ENCODE measurements around the gene LIAS.
"Not testable (repeated sequence)": the region's sequence is repeated elsewhere in the genome, so short reads cannot be mapped to it uniquely, and the experiment has no call there.

Gene LIAS

DNA sequence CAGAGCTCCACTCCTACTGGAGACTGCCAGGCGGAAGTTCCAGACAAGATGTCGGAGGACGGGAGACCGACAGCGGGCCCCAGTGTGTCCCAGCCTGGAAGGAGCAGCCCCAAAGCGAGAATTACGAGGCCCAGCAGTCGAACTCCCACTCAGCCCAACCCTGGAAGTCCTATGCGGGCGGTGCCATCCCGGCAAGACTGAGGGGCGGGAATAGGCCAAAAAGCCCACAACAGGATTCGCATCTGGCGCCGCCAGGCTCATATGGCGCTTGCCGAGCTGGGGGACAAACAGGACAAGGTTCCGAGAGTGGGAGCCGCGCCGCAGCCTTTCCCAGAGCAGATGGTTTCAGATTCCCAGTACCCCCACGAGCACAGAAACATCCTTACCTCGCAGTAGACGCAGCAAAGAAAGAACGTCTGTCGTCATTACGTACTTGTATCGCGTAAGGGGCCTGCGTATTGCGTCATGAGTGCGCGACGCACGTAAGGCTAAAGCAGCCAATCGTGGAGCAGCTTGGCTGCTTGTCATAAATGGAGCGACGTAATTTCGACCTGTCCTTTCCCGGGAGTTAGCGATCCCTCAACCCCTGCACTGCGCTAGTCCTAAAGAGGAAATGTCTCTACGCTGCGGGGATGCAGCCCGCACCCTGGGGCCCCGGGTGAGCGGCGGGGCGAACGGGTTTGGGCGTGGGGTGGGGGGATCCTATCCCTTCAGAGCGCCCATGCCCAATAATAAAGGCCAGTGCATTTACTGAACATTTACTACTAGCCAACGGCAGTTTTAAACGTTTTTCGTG is at the start of gene LIAS, which contains the start of gene RPL9:
LIAS (plus strand) TSS at position 552 of the 796 bp plus-strand sequence; CDS start at position 614, 62 bp downstream.
RPL9 (minus strand) TSS at position 418 of the 796 bp plus-strand sequence. CDS start 483 bp downstream, outside the sequence.
- DNase-seq, result peak; percentile 97

DNA sequence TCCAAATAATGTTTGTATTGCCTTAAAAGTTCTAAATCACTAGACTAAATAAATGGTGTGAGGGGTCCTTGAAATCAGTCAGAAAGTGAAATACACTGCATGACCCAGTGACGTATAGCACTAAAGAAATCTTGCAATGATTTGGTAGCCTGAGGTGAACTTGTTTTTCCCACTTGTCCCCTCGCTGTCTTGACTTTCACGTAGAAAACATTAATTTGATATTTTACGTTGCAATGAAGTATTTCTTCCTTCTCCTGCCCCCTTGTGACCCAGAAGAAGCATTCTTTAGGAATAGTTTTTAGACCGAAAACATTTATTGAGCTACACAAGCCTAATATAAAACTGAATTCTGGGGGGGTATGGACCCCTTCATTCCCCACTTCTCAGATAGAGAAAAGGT is 48.4 kb upstream of the LIAS start:
- DNase-seq, result no peak

DNA sequence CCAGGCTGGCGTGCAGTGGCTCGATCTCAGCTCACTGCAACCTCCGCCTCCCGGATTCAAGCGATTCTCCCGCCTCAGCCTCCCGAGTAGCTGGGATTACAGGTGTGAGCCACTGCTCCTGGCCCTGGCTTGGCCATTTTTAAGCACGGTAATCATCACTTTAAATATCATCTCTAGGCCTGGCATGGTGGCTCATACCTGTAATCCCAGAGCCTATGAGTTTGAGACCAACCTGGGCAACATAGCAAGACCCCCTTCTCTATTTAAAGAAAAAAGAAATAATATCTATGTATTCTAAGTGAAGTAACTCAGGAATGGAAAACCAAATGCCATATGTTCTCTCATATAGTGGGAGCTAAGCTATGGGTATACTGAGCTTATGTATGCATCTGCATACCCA is 47.3 kb upstream of the LIAS start:
- DNase-seq, result not testable (repeated sequence)

DNA sequence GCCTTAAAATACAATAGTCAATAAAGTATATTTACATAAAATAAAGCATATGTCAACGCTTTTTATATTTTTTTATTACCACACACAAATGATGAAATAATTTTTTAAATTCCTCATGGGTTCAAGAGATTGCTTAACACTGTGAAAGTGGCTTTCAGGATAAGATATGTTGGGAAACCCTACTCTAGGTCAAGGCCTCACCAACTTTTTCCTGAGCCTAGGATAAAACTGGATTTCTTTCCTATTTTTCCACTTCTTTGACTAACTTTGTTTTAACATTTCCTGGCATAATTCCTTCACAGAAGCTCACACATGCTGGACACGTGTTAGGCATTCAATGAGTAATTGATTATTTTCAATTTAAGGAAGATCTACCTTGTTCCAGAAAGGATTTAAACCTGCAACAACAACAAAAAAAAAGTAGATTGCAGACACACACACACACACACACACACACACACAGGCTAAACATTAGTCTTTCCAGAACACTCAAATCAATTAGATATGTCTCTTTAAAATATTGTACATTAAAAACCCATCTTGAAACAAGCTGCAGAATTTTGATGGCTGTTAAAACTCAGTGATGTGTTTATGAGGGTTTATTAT is 43.1 kb upstream of the LIAS start:
- DNase-seq, result no peak

DNA sequence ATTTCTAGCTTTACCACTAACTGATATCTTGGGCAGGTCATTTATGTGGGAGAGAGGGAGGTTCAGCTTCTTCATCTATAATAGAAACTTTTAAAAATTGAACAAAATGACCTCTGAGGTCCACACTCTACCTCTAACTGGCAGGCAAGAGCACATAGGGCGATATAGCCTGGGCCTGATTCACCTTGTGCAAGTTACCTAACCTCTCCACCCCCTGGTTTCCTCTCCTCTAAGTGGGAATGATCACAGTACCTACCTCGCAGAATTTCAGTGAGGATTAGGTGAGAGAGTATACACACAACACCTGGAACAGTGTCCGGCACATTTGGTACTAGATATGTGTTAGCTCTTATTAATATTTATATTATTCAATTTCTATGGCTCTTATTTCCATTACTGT is 36.6 kb upstream of the LIAS start:
- no peak for DNase-seq

DNA sequence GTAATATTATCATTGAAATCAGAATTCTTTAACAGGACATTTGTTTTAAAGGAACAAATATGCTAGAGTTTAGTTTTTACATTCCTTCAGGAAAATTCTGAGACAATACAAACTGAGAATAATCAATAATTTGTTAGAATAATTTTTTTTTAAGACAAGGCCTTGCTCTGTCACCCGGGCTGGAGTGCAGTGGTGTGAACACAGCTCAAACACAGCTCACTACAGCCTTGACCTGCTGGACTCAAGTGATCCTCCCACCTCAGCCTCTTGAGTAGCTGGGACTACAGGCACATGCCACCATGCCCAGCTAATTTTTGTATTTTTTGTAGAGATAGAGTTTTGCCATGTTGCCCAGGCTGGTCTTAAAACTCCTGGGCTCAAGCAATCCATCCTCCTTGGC is 33.6 kb upstream of the LIAS start:
- not testable (repeated sequence) for DNase-seq

DNA sequence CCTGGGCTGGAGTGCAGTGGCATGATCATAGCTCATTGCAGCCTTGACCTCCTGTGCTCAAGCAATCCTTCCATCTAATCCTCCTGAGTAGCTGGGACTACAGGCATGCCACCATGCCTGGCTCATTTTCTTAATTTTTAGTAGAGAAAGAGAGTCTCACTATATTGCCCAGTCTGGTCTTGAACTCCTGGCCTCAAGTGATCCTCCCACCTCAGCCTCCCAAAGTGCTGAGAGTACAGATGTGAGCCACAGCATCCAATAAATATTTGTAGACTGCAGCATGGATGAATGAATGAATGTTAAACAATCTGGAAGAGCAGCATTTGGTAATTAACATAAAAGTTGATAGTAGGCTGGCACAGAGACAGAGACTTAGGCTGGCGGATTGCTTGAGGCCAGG is 32.1 kb upstream of the LIAS start:
- DNase-seq, result no peak

DNA sequence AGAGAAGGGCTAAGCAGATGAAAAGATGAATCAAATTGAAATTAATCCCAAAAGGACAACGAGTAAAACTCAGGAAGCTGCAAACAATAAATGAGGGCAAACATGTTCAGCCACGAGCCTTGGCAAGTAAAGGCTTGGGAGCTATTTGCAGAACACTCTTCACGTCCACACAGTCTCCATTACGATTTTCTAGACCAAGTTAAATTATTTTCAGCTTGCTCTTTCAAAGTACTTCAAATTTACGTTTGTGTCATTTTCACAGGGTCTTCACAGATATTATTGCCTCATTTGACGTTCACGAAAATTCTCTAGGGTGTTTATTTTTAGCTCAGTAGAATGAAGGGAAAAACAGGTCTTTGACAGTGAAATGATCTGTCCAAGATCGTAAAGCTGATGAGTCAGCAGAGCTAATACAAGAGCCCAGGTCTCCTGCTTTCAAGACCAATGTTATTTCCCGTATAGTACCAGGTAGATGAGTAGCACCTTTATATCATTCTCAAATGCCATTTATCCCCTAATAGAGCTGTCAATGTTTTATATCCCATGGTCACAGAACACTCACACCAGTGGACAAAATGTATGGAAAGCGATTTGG is 31.2 kb upstream of the LIAS start:
- DNase-seq, result no peak

DNA sequence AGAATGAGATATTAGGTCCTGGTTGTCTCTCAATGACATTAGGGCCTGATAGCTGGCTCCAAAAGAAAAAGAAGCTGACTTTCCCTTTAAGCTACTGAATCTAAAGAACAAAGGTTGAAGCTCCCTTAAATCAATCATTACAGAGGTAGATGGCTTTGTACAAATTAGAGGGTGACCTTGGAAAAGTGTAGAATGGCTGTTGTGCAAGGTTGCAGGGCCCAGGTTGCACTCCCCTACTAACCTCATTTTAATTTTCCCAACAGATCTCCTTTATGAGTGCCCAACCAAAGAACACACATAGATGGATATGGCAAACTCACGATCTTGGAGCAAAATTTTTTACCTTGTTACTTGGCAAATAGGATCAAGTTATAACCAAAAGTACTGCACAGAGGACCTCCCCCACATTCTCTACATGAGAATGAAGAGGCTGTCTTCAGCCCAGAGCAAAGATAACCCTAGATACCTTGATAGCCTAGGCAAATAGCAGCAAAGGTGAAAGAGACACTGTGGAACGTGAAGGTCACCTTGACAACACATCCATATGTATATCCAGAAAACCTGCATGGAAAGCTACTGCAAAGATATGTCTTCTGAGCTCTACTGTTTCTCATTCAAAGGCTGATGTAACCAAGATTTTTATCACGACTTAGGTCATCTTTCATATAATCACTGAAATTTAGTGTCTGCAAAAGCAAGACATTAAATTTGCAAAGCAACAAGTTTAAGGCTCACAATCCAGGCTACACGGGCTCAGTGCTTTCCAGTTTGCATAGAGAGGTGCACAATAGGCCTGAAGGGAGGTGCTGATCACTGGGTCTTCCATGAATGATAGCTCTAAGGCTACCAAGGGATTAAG is 29.2 kb upstream of the LIAS start:
- no peak for DNase-seq

DNA sequence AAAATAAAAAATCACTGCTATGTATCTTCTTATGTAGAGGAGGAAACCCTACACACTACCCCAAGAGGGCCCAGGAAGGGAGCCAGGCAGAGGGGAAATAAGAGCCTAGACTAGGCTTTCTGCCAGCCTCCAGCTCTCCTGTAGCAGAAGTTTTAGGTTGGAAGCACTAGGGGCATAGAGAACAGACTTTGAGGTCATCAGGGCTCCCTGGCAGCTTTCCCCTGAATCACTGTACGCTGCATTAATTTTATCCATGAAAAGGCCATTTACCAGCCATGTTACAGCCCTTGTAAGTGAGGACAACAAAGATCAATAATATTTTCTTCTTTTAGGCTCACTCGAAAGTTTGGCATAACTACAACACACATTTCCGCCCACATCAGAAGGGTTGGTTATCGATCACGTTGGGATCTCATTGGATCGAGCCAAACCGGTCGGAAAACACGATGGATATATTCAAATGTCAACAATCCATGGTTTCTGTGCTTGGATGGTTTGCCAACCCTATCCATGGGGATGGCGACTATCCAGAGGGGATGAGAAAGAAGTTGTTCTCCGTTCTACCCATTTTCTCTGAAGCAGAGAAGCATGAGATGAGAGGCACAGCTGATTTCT is 24.9 kb upstream of the LIAS start:
- no peak for DNase-seq

DNA sequence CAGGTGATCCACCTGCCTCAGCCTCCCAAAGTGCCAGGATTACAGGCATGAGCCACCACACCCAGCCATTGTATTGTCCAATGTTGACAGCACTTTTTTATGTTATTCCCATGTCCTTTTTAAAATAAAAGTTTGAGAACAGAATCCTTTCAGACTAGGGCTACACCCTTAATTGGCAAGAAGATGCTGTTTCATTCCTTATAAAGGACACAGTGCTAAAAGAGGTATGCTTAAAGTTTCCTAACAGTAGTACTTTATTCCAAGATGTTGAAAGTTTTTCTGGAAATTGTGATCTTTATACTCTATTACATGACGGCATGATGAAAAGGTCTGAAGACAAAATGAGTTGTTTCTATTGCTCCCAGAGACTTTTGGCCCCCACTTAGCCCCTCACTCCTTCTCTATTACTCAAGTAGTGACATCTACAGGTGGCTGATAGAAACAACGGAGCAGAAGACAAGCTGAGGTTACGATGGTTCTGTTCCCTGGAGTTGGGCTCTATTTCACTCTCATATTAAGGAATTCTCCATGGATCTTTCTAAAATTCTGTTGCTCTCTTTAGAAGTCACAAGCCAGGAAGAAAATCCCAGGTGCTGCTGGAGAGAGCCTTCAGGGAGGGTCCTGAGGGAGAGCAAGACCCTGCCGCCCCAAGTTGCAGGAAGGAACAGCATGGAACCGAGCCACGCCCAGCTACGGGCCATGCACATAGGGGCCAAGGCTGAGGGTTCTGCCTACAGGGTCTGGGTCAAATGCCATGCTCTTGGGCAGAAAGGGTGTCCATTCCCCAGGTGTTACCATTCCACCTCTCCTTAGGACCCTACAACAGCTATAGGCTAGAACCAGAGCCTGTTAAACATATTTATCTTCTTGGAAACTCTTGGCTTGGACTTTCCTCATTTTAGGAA is 22.9 kb upstream of the LIAS start:
- no peak for DNase-seq

DNA sequence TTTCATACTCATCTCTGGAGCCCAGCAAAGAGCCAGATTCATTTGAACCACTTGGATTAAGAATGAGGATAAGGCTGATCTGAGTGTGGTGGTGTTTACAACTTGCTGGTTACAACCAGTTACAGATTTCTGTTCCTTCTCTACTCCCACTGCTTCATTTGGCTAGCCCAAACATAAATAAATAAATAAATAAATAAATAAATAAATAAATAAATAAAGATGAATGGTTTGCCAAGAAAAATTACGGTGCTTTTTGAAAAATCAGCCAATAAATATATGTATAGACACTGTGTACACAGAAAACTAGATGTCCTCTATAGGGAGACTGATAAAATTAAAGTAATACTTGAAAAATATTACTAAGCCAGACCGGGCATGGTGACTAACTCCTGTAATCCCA is 17.3 kb upstream of the LIAS start:
- no peak for DNase-seq

DNA sequence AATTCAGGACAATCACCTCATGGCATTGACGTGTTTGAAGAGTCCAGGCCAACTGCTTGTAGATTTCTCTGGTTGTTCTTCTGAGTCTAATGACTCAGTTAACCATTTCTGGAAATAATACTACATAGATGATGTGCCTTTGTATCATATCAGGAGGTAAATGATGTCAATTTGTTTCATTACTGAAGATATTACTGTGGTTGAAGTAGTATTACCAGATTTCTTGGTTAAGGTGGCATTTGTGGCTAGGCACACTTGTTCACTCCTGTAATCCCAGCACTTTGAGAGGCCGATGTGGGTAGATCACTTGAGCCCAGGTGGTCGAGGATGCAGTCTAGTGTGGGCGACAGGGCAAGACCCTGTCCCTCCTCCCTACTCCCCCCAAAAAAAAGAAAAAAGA is 15.9 kb upstream of the LIAS start:
- DNase-seq, result no peak

DNA sequence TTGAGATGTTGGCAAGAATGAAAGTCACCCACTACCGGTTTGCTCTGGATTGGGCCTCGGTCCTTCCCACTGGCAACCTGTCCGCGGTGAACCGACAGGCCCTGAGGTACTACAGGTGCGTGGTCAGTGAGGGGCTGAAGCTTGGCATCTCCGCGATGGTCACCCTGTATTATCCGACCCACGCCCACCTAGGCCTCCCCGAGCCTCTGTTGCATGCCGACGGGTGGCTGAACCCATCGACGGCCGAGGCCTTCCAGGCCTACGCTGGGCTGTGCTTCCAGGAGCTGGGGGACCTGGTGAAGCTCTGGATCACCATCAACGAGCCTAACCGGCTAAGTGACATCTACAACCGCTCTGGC is 12.4 kb upstream of the LIAS start:
- no peak for DNase-seq

DNA sequence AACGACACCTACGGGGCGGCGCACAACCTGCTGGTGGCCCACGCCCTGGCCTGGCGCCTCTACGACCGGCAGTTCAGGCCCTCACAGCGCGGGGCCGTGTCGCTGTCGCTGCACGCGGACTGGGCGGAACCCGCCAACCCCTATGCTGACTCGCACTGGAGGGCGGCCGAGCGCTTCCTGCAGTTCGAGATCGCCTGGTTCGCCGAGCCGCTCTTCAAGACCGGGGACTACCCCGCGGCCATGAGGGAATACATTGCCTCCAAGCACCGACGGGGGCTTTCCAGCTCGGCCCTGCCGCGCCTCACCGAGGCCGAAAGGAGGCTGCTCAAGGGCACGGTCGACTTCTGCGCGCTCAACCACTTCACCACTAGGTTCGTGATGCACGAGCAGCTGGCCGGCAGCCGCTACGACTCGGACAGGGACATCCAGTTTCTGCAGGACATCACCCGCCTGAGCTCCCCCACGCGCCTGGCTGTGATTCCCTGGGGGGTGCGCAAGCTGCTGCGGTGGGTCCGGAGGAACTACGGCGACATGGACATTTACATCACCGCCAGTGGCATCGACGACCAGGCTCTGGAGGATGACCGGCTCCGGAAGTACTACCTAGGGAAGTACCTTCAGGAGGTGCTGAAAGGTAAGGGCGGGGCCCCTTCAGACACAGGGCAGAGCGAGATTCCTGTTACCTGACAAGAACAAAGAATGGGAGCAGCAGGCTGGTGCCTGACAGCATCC is 11.8 kb upstream of the LIAS start:
- DNase-seq, result no peak

DNA sequence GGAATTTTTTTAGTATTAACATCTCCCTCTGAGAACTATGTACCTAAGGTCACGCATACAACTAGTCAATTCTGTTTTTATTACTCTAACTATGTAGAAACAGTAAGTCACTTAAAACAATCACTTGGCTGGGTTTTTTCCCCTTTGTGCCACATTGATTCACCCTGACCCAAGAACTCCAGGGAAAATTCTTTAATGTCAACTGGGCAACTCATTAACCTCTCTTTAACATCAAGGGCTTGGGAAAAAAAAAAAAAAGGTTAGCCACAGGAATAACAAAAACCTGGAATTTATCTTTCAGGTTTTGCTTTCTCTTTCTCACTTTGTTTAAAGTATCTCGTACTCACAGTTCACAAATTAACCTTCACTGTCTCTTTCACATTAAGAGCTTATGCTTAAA is 8.2 kb upstream of the LIAS start:
- no peak for DNase-seq

DNA sequence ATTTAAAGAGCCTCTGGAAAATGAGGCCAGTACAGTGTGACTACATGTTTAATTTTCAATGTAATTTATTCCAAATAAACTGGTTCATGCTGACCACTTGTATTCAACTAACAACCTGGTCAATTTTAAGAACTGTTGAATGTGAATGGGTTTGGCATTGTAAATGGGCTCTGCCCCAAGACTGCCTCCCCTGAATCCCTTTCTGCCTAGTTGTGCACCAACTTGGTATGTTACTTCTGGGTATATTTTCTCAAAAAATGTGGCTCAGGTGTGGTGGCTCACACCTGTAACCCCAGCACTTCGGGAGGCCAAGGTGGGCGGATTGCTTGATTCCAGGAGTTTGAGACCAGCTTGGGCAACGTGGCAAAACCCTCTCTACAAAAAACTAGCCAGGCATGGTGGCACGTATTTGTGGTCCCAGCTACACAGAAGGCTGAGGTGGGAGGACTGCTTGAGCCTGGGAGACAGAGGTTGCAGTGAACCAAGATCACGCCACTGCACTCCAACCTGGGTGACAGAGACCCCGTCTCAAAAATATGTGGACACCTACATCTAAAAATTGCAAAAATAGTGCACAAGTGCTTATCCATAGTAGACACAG is 7.3 kb upstream of the LIAS start:
- DNase-seq, result no peak

DNA sequence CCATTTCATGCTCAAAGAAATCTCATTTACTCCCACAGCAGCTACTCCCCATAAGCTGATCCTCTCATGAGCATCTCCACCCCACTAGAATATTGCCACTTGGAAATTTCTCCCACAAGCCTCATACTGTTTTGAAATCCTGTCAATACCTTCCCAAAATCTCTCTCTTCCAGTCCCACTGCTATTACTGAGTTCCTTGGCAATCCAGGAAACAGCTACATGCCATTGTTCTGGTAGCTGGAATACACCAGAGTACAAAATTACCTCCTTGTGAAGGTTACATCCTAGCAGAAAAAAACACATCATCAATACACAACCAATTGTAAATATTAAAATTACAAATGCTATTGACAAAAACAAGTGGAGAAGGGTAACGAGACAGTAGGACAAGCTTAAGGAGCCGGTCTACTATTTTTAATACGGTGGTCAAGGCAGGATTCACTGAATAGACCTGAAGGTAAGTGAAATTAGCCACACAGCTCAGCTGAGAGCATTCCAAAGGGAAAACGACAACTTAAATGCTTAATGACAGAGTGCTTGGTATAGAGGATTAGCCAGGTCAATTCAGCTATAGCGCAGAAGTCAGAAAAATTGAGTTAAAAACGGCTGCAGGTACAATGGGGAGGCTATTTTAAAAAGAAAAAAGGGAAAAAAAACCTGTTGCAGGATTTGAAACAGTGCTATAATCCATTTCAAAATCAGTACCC is 6.5 kb upstream of the LIAS start:
- no peak for DNase-seq

DNA sequence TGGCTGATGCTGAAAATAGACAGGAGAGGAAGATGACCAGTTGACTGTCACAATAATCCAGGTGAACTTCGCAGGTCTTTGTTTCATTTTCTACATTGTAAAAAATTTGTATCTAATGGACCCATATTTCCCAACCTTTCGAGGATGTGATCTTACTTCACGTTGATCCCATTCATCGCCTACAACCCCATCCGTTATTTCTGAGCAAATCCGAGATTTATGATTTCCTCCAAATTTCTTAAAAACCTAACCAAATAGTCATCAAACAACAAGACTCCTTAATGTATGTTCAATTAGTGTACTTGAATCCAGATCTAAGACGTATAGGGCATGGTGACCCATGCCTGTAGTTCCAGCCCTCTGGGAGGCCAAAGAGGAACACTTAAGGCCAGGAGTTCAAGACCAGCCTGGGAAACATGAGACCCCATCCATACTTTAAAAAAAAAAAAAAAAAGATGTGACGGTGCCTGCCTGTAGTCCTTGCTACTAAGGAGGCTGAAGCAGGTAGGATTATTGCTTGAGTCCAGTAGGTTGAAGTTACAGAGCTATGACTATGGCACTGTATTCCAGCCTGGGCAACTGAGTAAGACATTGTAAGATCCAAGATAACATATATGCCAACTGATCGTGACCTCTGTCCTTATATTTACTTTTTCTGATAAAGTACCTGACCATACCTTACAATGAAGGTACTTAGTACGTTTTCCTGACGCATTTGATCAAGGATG is 5.8 kb upstream of the LIAS start:
- DNase-seq, result no peak
